A172 (cell line): ENCODE data around the gene GALNT9. TPM values are rescaled to one million over a fixed set of nuclear protein-coding genes. Genes with fewer than 3 reads are reported as not detected.

Experiments used
- DNase-seq: peaks from one replicate; pipeline ENCODE4 v3.0.0-alpha.2; 2015; ENCODE audit warnings: low spot score
- total RNA-seq: library from RNA; depleted of rRNA; stranded (reverse); fragments of >200 nt; shearing (Covaris generic); gene quantifications from 2 replicates; pipeline ENCODE4 v1.2.3, GENCODE V29; 2014

The GALNT9 gene
- total RNA-seq, 1 experiment from 2014 or later: 11.5 TPM

DNA sequence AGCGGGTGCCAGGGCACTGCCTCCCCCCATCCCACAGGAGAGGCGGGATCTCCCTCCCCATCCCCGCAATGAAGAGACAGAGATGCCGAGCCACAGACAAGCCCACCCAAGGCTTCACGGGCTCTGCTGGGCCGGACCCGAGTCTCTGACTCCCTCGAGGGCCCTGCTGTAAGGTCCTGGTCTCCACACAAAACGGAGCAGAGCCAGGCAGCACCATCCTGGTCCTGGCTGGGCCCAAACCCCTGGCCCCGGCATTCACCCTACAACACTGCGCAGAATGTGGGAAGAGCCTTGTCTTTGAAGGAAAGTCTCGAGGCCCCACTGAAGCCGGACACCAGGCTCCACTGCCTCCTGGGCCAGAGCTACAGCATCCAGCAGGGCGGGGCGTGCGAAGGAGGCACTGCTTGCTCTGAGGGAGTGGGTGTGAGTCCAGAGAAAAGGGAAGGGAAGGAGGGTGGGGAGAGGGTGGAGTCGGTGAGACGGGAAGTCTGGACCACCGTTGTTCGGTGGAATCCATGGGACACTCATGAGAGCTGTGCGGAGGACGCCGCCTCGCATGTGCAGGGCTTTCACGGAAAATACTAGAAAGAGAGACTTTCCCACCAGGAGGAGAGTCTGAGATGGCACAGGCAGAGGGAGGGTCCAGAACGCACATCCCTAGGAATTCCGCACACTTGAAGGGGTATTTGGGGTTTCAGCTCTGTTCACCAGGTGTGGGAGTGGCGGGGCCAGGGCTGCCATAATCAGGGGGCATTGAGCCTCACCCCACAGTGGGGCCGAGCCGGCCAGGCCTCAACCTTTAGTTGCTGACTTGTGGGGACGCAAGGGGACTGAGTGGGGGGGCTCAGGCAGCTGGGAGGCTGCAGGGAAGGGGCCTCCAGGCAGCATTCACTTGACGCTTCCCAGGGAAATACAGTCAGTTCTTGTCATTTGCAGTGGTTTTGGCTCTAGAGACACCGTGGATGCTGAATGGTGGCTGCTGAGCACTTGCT, 36.8 kb downstream of the GALNT9 start:
- DNase-seq: no peak

DNA sequence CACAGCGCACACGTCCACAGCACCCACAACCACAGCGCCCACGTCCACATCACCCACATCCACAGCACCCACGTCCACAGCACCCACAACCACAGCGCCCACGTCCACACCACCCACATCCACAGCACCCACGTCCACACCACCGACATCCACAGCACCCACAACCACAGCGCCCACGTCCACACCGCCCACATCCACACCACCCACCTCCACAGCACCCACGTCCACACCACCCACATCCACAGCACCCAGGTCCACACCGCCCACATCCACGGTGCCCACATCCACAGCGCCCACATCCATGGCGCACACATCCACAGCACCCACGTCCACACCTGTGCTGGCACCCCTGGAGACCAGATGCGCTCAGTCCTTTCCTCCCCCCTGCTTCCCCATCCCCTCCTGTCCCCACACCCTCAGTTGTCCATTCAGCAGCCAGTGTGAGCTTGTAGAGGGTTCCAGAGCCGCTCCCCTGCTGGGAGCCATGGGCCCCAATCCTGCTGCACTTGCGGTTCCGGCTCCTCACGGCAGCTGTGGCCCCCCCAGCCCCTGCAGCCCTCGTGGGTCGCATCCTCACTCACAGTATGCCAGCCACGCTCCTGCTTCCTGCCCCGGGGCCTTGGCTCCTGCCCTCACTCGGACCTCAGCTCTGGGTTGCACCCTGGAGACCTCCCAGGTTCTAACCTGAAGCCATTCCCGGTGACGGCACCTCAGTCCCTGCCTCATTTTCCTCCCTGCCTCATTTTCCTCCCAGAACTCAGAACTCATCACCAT, 37.8 kb downstream of the GALNT9 start:
- DNase-seq: no peak

DNA sequence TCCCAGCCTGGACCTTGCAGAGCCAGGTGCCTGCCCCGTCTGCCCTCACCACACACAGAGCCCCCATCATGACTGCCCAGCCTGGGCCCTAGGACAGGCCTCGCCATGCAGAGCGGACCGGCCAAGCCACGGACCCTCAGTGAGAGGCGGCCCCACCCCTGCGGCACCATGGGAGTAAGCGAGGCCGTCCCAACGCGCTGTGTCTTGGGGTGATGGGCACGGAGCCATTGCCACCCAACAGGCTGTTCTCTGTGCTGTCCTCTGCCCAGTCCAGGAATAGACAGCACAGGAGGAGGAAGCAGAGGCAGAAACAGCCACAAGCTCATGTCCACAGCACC, 39.2 kb downstream of the GALNT9 start:
- no peak for DNase-seq

- DNase-seq: no peak
These were observed 39.8 kb downstream of the GALNT9 start for GRCh38 chr12:132289356-132290202.

- no peak for DNase-seq
These were observed 40.7 kb downstream of the GALNT9 start for GRCh38 chr12:132288516-132289215.

- no peak for DNase-seq
These were observed 41.8 kb downstream of the GALNT9 start for GRCh38 chr12:132287391-132288238.

DNA sequence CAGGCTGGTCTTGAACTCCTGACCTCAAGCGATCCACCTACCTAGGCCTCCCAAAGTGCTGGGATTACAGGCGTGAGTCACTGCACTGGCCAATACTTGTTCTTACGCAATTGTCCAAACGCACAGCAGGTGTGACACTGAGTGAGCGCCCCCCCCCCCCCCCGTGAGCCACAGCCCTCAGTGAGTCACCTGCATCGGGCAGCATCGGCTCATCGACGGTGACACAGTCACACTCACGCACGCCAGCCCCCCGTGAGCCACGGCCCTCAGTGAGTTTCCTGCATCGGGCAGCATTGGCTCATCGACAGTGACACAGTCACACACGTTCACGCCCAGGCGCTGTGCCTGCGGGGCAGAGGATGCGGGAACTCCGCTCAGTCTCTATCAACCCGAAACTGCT, 42.5 kb downstream of the GALNT9 start:
- peak; percentile 86 for DNase-seq

GRCh38 chr12:132285991-132286681, 43.3 kb downstream of the GALNT9 start:
- DNase-seq: peak; percentile 68

GRCh38 chr12:132284827-132285741, 44.3 kb downstream of the GALNT9 start:
- peak; percentile 92 for DNase-seq

GRCh38 chr12:132284071-132284826, 45.1 kb downstream of the GALNT9 start:
- peak; percentile 40 for DNase-seq

- peak; percentile 16 for DNase-seq
These were observed 46.2 kb downstream of the GALNT9 start for GRCh38 chr12:132282950-132283771.

DNA sequence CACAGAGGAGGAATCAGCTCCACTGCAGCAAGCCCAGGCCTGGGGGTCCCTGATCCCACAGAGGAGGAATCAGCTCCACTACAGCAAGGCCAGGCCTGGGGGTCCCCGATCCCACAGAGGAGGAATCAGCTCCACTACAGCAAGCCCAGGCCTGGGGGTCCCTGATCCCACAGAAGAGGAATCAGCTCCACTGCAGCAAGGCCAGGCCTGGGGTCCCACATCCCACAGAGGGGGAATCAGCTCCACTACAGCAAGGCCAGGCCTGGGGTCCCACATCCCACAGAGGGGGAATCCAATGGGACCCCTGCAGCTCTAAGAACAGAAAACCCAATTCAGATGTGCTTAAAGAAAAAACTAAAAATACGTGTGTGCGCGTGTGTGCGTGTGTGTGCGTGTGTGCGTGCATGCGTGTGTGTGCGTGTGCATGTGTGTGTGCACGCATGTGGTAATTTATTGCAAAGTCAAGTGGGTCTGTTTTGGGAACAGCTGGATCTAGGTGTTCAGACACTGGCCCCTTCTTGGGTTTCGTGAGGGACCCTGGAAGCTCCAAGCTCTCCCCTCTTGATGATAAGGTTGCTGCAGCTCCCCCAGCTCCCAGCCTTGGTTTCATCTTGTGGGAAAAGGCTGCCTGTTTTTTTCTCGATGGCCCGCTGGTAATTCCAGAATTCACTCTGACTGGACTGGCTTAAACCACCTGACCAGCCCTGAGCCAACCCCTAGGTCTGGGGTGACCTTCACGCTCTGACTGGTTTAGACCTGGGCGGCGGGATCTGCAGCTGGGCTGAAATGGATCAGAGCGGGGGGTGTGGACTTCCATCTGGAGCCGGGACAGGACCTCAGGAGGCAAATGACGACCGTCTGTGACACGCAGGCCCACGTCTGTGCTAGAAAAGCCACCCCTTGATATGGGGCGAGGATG, 47.1 kb downstream of the GALNT9 start:
- no peak for DNase-seq

GRCh38 chr12:132281038-132281437, 48.4 kb downstream of the GALNT9 start:
- DNase-seq: no peak

DNA sequence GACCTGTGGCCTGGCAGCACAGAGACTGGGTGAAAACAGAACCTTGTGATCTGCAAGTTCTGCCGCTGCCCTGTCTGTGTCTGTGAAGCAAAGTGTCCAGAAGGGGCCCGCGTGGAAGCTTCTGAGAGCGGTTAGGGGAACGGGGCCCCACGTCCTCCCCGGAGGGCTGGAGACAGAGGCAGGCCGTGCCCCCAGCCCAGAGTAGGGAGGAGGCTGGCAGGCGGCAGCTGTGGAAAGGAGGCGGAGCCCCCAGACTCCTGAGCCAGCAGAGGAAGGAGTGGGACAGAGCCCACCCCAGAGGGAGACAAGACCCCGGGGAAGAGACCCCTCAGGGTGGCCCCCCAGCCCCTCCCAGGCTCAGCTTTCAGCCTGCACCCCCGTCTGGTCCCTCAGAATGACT, 49.0 kb downstream of the GALNT9 start:
- DNase-seq: no peak

DNA sequence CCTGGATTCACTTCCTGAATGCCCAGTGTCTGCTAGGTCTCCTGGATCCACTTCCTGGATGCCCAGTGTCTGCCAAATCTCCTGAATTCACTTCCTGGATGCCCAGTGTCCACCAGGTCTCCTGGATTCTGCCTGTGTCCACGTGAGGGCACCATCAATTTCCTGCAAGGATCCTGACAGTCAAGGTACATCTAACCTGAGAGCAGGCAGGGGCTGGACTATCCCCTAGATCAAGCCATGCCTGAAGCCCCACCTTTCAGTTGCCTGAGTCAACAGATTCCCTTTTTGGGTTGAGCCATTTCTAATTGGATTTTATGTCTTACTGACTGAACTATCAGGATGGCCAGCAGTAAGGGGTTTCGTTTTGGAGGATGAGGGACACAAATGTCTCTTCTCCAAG, 49.5 kb downstream of the GALNT9 start:
- no peak for DNase-seq
